H9 (cell line): ENCODE results near the gene MICU2. TPM values are rescaled to one million over a fixed set of nuclear protein-coding genes. Genes with fewer than 3 reads are reported as not detected.

Source experiments
- DNase-seq: peaks from one replicate; pipeline ENCODE4 v3.0.0-alpha.2; 2017
- H2AFZ ChIP-seq: one replicate; pipeline ENCODE4 v1.6.1; 2013; ENCODE audit warnings: mild to moderate bottlenecking, low read length, control low read depth, moderate library complexity
- H2AK5ac ChIP-seq: 2 replicates; pipeline ENCODE4 v1.6.1; 2013; ENCODE audit warnings: low read length, control low read depth, mixed read lengths; ENCODE audit not compliant: insufficient read length
- H2BK120ac ChIP-seq: one replicate; pipeline ENCODE4 v1.6.1; 2013; ENCODE audit warnings: low read depth, mild to moderate bottlenecking, low read length, control low read depth, inconsistent platforms; ENCODE audit not compliant: poor library complexity, severe bottlenecking
- H2BK12ac ChIP-seq: 2 replicates; pipeline ENCODE4 v1.6.1; 2013; ENCODE audit warnings: low read length, control low read depth, mixed read lengths, low read depth; ENCODE audit not compliant: insufficient read length
- H2BK15ac ChIP-seq: 2 replicates; pipeline ENCODE4 v1.6.1; 2013; ENCODE audit warnings: low read depth, low read length, control low read depth
- H2BK20ac ChIP-seq: one replicate; pipeline ENCODE4 v1.6.1; 2013; ENCODE audit warnings: low read depth, mild to moderate bottlenecking, low read length, control low read depth, inconsistent platforms; ENCODE audit not compliant: poor library complexity, severe bottlenecking
- H2BK5ac ChIP-seq: 2 replicates; pipeline ENCODE4 v1.6.1; 2013; ENCODE audit warnings: low read length, control low read depth, mixed read lengths; ENCODE audit not compliant: insufficient read length
- H3K14ac ChIP-seq: 2 replicates; pipeline ENCODE4 v1.6.1; 2013; ENCODE audit warnings: low read length, control low read depth; ENCODE audit not compliant: insufficient read depth
- H3K18ac ChIP-seq: 2 replicates; pipeline ENCODE4 v1.6.1; 2013; ENCODE audit warnings: low read depth, mild to moderate bottlenecking, mixed read lengths, low read length, control low read depth; ENCODE audit not compliant: insufficient read length
- H3K23ac ChIP-seq: 2 replicates; pipeline ENCODE4 v1.6.1; 2013; ENCODE audit warnings: low read length, control low read depth, mixed read lengths, low read depth; ENCODE audit not compliant: insufficient read length
- H3K23me2 ChIP-seq: 2 replicates; pipeline ENCODE4 v1.6.1; 2013; ENCODE audit warnings: low read depth, mild to moderate bottlenecking, mixed read lengths, low read length, control low read depth; ENCODE audit not compliant: insufficient read length, poor library complexity, severe bottlenecking
- H3K27ac ChIP-seq: 2 replicates; pipeline ENCODE4 v1.5.1; 2013; ENCODE audit warnings: low read length, control low read depth, mixed read lengths, low read depth; ENCODE audit not compliant: insufficient read length
- H3K27me3 ChIP-seq: 2 replicates; pipeline ENCODE4 v1.6.1; 2013; ENCODE audit warnings: low read length, control low read depth, inconsistent platforms; ENCODE audit not compliant: insufficient read depth
- H3K4ac ChIP-seq: 2 replicates; pipeline ENCODE4 v1.6.1; 2013; ENCODE audit warnings: low read depth, mild to moderate bottlenecking, control low read depth, inconsistent platforms, low read length, moderate library complexity
- H3K4me1 ChIP-seq: 2 replicates; pipeline ENCODE4 v1.6.1; 2013; ENCODE audit warnings: low read length, control low read depth, inconsistent platforms; ENCODE audit not compliant: insufficient read depth
- H3K4me2 ChIP-seq: 2 replicates; pipeline ENCODE4 v1.6.1; 2013; ENCODE audit warnings: low read length, control low read depth, mixed read lengths; ENCODE audit not compliant: insufficient read length, insufficient read depth
- H3K56ac ChIP-seq: 2 replicates; pipeline ENCODE4 v1.6.1; 2013; ENCODE audit warnings: low read depth, mild to moderate bottlenecking, mixed read lengths, low read length, control low read depth; ENCODE audit not compliant: insufficient read length
- H3K79me1 ChIP-seq: 2 replicates; pipeline ENCODE4 v1.6.1; 2013; ENCODE audit warnings: low read depth, mild to moderate bottlenecking, moderate library complexity, low read length, control low read depth, inconsistent platforms; ENCODE audit not compliant: insufficient read depth, poor library complexity, severe bottlenecking
- H3K79me2 ChIP-seq: 2 replicates; pipeline ENCODE4 v1.6.1; 2013; ENCODE audit warnings: low read length, control low read depth, inconsistent platforms; ENCODE audit not compliant: insufficient read depth
- H3K9ac ChIP-seq: 2 replicates; pipeline ENCODE4 v1.6.1; 2013; ENCODE audit warnings: low read length, control low read depth, mixed read lengths; ENCODE audit not compliant: insufficient read length; ENCODE audit errors: extremely low read depth
- H3K9me3 ChIP-seq: one replicate; pipeline ENCODE4 v1.6.1; 2013; ENCODE audit warnings: low read depth, low read length, inconsistent platforms; ENCODE audit not compliant: control insufficient read depth
- H3T11ph ChIP-seq: one replicate; pipeline ENCODE4 v1.6.1; 2013; ENCODE audit warnings: mild to moderate bottlenecking, low read length, control low read depth, inconsistent platforms
- H4K20me1 ChIP-seq: one replicate; pipeline ENCODE4 v1.6.1; 2013; ENCODE audit not compliant: control insufficient read depth, insufficient read length, insufficient read depth
- H4K5ac ChIP-seq: 2 replicates; pipeline ENCODE4 v1.6.1; 2013; ENCODE audit warnings: low read depth, mild to moderate bottlenecking, mixed read lengths, low read length, control low read depth; ENCODE audit not compliant: insufficient read length
- H4K8ac ChIP-seq: replicated peaks from 2 replicates; pipeline ENCODE4 v1.6.1; 2013; ENCODE audit warnings: low read length, control low read depth, mixed read lengths, low read depth; ENCODE audit not compliant: insufficient read length
- H4K91ac ChIP-seq: 2 replicates; pipeline ENCODE4 v1.6.1; 2013; ENCODE audit warnings: low read depth, mild to moderate bottlenecking, moderate library complexity, mixed read lengths, low read length, control low read depth; ENCODE audit not compliant: insufficient read length
- H3K27ac Mint-ChIP-seq, 3 experiments: 2 replicates in 2 of 3; 3 replicates in 1 of 3; pipeline ENCODE4 v1.8.0; 2020 to 2021; ENCODE audit warnings: mixed read lengths in 3 of 3, mild to moderate bottlenecking in 1 of 3, moderate library complexity in 1 of 3
- H3K27me3 Mint-ChIP-seq: 2 replicates; pipeline ENCODE4 v1.8.0; 2021; ENCODE audit warnings: low read depth, mild to moderate bottlenecking, moderate library complexity, mixed read lengths
- H3K36me3 Mint-ChIP-seq, 3 experiments: 2 replicates in 2 of 3; 3 replicates in 1 of 3; pipeline ENCODE4 v1.8.0; 2020 to 2021; ENCODE audit warnings: low read depth in 3 of 3, mixed read lengths in 3 of 3; ENCODE audit not compliant: insufficient read depth in 1 of 3
- H3K4me1 Mint-ChIP-seq, 2 experiments: 2 replicates each; pipeline ENCODE4 v1.8.0; 2020; ENCODE audit warnings: mixed read lengths in 2 of 2
- H3K4me3 Mint-ChIP-seq, 2 experiments: 2 replicates in 1 of 2; 3 replicates in 1 of 2; pipeline ENCODE4 v1.8.0; 2020 to 2021; ENCODE audit warnings: mild to moderate bottlenecking in 2 of 2, mixed read lengths in 2 of 2, moderate library complexity in 1 of 2
- H3K9me3 Mint-ChIP-seq, 2 experiments: 2 replicates in 1 of 2; 3 replicates in 1 of 2; pipeline ENCODE4 v1.8.0; 2020; ENCODE audit warnings: mild to moderate bottlenecking in 2 of 2, mixed read lengths in 2 of 2, moderate library complexity in 1 of 2
- WGBS: extraction: QIAGEN DNeasy Blood & Tissue Kit; methylation state at CpG from one replicate; pipeline ENCODE4 v1.1.7; 2013; ENCODE audit warnings: missing lambda C conversion rate, low lambda C conversion rate, mixed read lengths; ENCODE audit not compliant: insufficient read length; ENCODE audit errors: extremely low coverage; 5-methylcytosine and 5-hydroxymethylcytosine counted together
- total RNA-seq: library from RNA; stranded (reverse); gene quantifications from 2 replicates; pipeline ENCODE4 v1.2.1, GENCODE V29; 2021
- TF ChIP-seq, protein P1 (sequence below): fragments of 200-600 bp; sonication (generic); conservative IDR thresholded peaks from 3 replicates; pipeline ENCODE4 v1.8.0; 2021; ENCODE audit warnings: antibody characterized with exemption, mild to moderate bottlenecking

The MICU2 gene
- total RNA-seq, 1 experiment from 2014 or later = 38.4 TPM

DNA sequence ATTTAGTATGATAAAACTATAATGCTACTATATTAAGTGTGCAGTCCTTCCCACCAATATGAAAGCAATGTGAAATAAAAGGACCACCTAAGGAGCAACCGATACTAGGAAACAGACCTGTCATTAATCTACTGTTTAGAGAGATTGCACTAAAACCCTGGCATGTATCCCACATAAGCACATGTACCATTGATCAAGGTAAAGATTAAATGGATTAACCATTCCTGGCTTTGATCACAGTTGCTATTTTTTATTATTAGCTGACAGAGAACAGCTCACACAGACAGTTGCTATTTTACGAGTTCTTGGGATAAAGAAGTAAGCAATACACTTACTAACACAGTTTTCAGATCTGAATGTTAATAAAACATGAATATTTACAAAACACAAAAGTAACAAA, 87.2 kb downstream of the MICU2 start:
- no peak overlapping the region for H3T11ph ChIP-seq
- H3K36me3 Mint-ChIP-seq = peaks cover 7 to 18% (median 8%) of the 10 kb centered on the region in 3 experiments; a peak in 5 of 7 replicates
- no peaks in the 10 kb centered on the region for H3K23me2 ChIP-seq
- H4K20me1 ChIP-seq = no peaks in the 10 kb centered on the region
- no peak overlapping the region for H3K14ac ChIP-seq
- no peaks in the 10 kb centered on the region for H3K79me1 ChIP-seq
- no peak overlapping the region for H3K56ac ChIP-seq
- H2BK120ac ChIP-seq = no peak overlapping the region
- H4K8ac ChIP-seq = no peak overlapping the region
- no peak overlapping the region for H3K9ac ChIP-seq
- H3K9me3 Mint-ChIP-seq = no peaks in the 10 kb centered on the region
- no peak overlapping the region for H2BK15ac ChIP-seq
- no peak overlapping the region for H3K27ac Mint-ChIP-seq
- H3K18ac ChIP-seq = no peak overlapping the region
- H2BK5ac ChIP-seq = no peak overlapping the region
- WGBS = no CpG with 5 or more reads among the region's 2 CpGs
- TF ChIP-seq, protein P1, sequence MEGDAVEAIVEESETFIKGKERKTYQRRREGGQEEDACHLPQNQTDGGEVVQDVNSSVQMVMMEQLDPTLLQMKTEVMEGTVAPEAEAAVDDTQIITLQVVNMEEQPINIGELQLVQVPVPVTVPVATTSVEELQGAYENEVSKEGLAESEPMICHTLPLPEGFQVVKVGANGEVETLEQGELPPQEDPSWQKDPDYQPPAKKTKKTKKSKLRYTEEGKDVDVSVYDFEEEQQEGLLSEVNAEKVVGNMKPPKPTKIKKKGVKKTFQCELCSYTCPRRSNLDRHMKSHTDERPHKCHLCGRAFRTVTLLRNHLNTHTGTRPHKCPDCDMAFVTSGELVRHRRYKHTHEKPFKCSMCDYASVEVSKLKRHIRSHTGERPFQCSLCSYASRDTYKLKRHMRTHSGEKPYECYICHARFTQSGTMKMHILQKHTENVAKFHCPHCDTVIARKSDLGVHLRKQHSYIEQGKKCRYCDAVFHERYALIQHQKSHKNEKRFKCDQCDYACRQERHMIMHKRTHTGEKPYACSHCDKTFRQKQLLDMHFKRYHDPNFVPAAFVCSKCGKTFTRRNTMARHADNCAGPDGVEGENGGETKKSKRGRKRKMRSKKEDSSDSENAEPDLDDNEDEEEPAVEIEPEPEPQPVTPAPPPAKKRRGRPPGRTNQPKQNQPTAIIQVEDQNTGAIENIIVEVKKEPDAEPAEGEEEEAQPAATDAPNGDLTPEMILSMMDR = no peak
- H3K4ac ChIP-seq = no peak overlapping the region
- no peak overlapping the region for H2AFZ ChIP-seq
- no peaks in the 10 kb centered on the region for H3K9me3 ChIP-seq
- H3K4me2 ChIP-seq = no peak overlapping the region
- no peak for DNase-seq
- H3K4me1 ChIP-seq = no peaks in the 10 kb centered on the region
- H3K27me3 ChIP-seq = no peaks in the 10 kb centered on the region
- no peak overlapping the region for H4K91ac ChIP-seq
- H3K4me3 Mint-ChIP-seq = no peak overlapping the region
- no peak overlapping the region for H3K23ac ChIP-seq
- no peaks in the 10 kb centered on the region for H3K79me2 ChIP-seq
- no peak overlapping the region for H2AK5ac ChIP-seq
- H2BK20ac ChIP-seq = no peak overlapping the region
- H3K27ac ChIP-seq = no peak overlapping the region
- no peaks in the 10 kb centered on the region for H3K4me1 Mint-ChIP-seq
- H3K27me3 Mint-ChIP-seq = no peaks in the 10 kb centered on the region
- H2BK12ac ChIP-seq = no peak overlapping the region
- no peak overlapping the region for H4K5ac ChIP-seq
